PC-9 (cell line): ENCODE measurements around the gene NOP53. TPM values are rescaled to one million over a fixed set of nuclear protein-coding genes. Genes with fewer than 3 reads are reported as not detected.
"Not testable (repeated sequence)": the region's sequence is repeated elsewhere in the genome, so short reads cannot be mapped to it uniquely, and the experiment has no call there.

Source experiments
- BruUV-seq: library from RNA; stranded (reverse); fragments of 400-500 nt; replicated peaks from 2 replicates; lab custom pipeline; 2021; lab: Mats Ljungman, UMichigan
- CTCF ChIA-PET: fragments of 300-600 bp; sonication (Branson Sonifier 250); formaldehyde crosslinking; loops from one replicate; lab custom pipeline; 2022; ENCODE audit warnings: antibody characterized with exemption; lab: Charles Lee
- POLR2A ChIA-PET: fragments of 300-600 bp; sonication (Branson Sonifier 250); formaldehyde crosslinking; loops from one replicate; lab custom pipeline; 2022; ENCODE audit warnings: antibody characterized with exemption; ENCODE audit not compliant: unreplicated experiment; lab: Charles Lee
- DNase-seq, 2 experiments: peaks; one replicate each; pipeline versions ENCODE4 v3.0.0 to v3.0.0-alpha.2; 2015 to 2022; ENCODE audit warnings: mixed read lengths in 1 of 2
- H2AFZ ChIP-seq: fragments of 200-600 bp; sonication (generic); 2 replicates; pipeline ENCODE4 v1.8.1; 2017; ENCODE audit warnings: antibody characterized with exemption
- H3F3A ChIP-seq: fragments of 200-600 bp; sonication (generic); 2 replicates; pipeline ENCODE4 v1.8.1; 2017; ENCODE audit warnings: antibody characterized with exemption, mild to moderate bottlenecking, low read depth; ENCODE audit not compliant: insufficient read depth
- H3K27ac ChIP-seq: fragments of 200-600 bp; sonication (generic); 2 replicates; pipeline ENCODE4 v1.6.1; 2016; ENCODE audit warnings: mixed run types
- H3K27me3 ChIP-seq: fragments of 200-600 bp; sonication (generic); 2 replicates; pipeline ENCODE4 v1.6.1; 2016; ENCODE audit warnings: low read depth, mixed run types; ENCODE audit not compliant: insufficient read depth
- H3K36me3 ChIP-seq: fragments of 200-600 bp; sonication (generic); 2 replicates; pipeline ENCODE4 v1.6.1; 2016; ENCODE audit warnings: low read depth, mixed run types
- H3K4me1 ChIP-seq: fragments of 200-600 bp; sonication (generic); replicated peaks from 2 replicates; pipeline ENCODE4 v1.6.1; 2016; ENCODE audit warnings: mixed run types; ENCODE audit not compliant: insufficient read depth
- H3K4me2 ChIP-seq: fragments of 200-600 bp; sonication (generic); 2 replicates; pipeline ENCODE4 v1.6.1; 2017; ENCODE audit warnings: mixed run types
- H3K4me3 ChIP-seq: fragments of 200-600 bp; sonication (generic); 2 replicates; pipeline ENCODE4 v1.6.1; 2016; ENCODE audit warnings: mixed run types
- H3K79me2 ChIP-seq: fragments of 200-600 bp; sonication (generic); 2 replicates; pipeline ENCODE4 v1.6.1; 2017; ENCODE audit warnings: low read depth, mixed run types
- H3K9me2 ChIP-seq: fragments of 200-600 bp; sonication (generic); 2 replicates; pipeline ENCODE4 v1.8.1; 2017; ENCODE audit warnings: mild to moderate bottlenecking; ENCODE audit not compliant: insufficient read depth
- H3K9me3 ChIP-seq: fragments of 200-600 bp; sonication (generic); 2 replicates; pipeline ENCODE4 v1.8.1; 2016; ENCODE audit warnings: low read depth; ENCODE audit not compliant: insufficient read depth
- H4K20me1 ChIP-seq: fragments of 200-600 bp; sonication (generic); 2 replicates; pipeline ENCODE4 v1.8.1; 2017; ENCODE audit not compliant: insufficient read depth
- CTCF ChIP-seq: fragments of 200-600 bp; sonication (generic); conservative IDR thresholded peaks from 2 replicates; pipeline ENCODE4 v1.6.1; 2017; ENCODE audit warnings: mixed run types, antibody characterized with exemption, mild to moderate bottlenecking, moderate library complexity
- EZH2 ChIP-seq: fragments of 200-600 bp; sonication (generic); IDR thresholded peaks from 2 replicates; pipeline ENCODE4 v1.8.0; 2017; ENCODE audit warnings: antibody characterized with exemption, low read depth
- intact Hi-C: fragments of 100-400 bp; cut with micrococcal nuclease; formaldehyde crosslinking; loops from one replicate; pipeline ENCODE4 v1.10.0; 2022; ENCODE audit not compliant: unreplicated experiment
- total RNA-seq: library from RNA; stranded (reverse); gene quantifications from 2 replicates; pipeline ENCODE4 v1.2.3, GENCODE V29; 2021

NOP53 gene
- total RNA-seq, 1 experiment from 2014 or later = 225 TPM

- no peaks in the 10 kb centered on the region for H3K79me2 ChIP-seq
- intact Hi-C loops = no loop called here
- peaks cover 16% of the 10 kb centered on the region for H4K20me1 ChIP-seq
- CTCF ChIA-PET = no interaction called here
- no peak overlapping the region for H3K4me2 ChIP-seq
- H3F3A ChIP-seq = peaks cover 63% of the 10 kb centered on the region
- H3K36me3 ChIP-seq = peaks cover 3% of the 10 kb centered on the region; the same call in 1 of the 2 replicates
- POLR2A ChIA-PET = no interaction called here
- H3K4me1 ChIP-seq = no peaks in the 10 kb centered on the region
- no peaks in the 10 kb centered on the region for H3K9me2 ChIP-seq
- peak in 1 of 2 experiments; percentile 33 for DNase-seq
- TSS peak; percentile 1 for BruUV-seq
- H3K27ac ChIP-seq = no peak overlapping the region
- no peaks in the 10 kb centered on the region for H3K9me3 ChIP-seq
- no peak overlapping the region for H2AFZ ChIP-seq
- H3K27me3 ChIP-seq = no peaks in the 10 kb centered on the region
- no peak overlapping the region for H3K4me3 ChIP-seq
- TF ChIP-seq CTCF (no peak), EZH2 (no peak)
Observed at GRCh38 chr19:47762615-47763308, 17.4 kb downstream of the NOP53 start.

- POLR2A ChIA-PET, H3K9me3 ChIP-seq, H3K9me2 ChIP-seq, H3K36me3 ChIP-seq, H3K4me1 ChIP-seq, H3K27ac ChIP-seq, H3K4me2 ChIP-seq, H2AFZ ChIP-seq, intact Hi-C loops, H4K20me1 ChIP-seq, CTCF ChIA-PET, H3K79me2 ChIP-seq, BruUV-seq, H3K4me3 ChIP-seq, DNase-seq, H3K27me3 ChIP-seq: not testable (repeated sequence)
- peaks cover 53% of the 10 kb centered on the region for H3F3A ChIP-seq
Observed at GRCh38 chr19:47764705-47765104, 19.4 kb downstream of the NOP53 start.

DNA sequence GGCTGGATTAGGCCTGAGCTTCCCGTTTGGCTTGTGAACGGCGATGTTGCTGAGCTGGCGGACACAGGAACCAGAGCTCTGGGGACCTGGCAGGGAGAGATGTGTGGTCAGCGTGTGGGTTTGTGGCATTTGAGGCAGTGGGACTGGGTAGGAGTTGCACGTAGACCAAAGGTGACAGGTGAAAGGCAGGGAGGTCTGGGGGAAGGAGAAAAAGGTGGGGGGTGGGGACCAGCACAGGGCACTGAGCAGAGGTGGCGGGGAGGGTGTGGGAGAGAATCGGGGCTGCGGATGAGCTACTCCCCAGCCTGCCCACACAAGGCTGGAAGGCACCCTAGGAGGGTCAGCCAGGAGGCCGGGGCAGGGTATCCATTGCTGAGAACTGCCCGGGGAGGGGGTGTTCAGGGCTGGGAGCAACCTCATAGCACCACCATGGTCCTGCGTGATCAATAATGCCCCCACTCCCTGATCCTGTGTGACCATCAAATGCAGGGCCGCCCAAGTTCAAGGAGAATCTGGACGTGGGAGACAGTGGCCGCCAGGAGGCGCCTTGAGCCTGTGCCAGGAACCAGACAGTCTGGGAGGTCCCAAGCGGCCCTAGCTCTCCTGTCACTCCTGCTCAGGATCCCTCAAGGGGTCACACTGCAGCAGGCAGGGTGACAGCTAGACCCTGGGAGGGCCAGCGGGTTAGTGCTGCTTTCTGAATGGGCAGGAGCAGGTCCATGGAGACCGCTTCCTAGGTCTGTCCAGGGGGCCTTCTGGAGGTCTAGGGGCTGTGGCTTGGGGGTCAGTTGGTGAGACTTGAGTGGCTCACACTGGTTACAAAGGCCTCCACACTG is 20.4 kb downstream of the NOP53 start:
- Histone ChIP-seq H3F3A (peaks cover 45% of the 10 kb centered on the region), H3K79me2 (no peaks in the 10 kb centered on the region), H3K9me2 (no peaks in the 10 kb centered on the region), H3K27me3 (no peaks in the 10 kb centered on the region), H3K9me3 (no peaks in the 10 kb centered on the region), H3K4me3 (no peak overlapping the region), H3K27ac (no peak overlapping the region), H3K36me3 (no peaks in the 10 kb centered on the region), H2AFZ (no peak overlapping the region), H3K4me2 (no peak overlapping the region), H3K4me1 (no peaks in the 10 kb centered on the region), H4K20me1 (0 out of 2 replicates have a peak, but pooled peaks cover 3% of the 10 kb centered on the region)
- TF ChIP-seq CTCF = peak; percentile 91
- no peak for TF ChIP-seq EZH2
- no TSS peak for BruUV-seq
- intact Hi-C loops = loop anchor here (1.0 kb wide), 1 partner anchor 98 kb away; no protein-coding TSS in a partner anchor
- peak in 1 of 2 experiments; percentile 51 for DNase-seq
- POLR2A ChIA-PET = no interaction called here
- CTCF ChIA-PET = interaction anchor here (0.7 kb wide), 2 partner anchors 98 to 180 kb away, joined by 3 read pairs; no protein-coding TSS in a partner anchor
